RWPE2 (cell line): ENCODE results near the gene SH2B2.

Experiments used
- ATAC-seq: fragments of 200-7000 bp; cut with Tn5 transposase; 3 replicates; pipeline ENCODE4 v1.9.1; 2021; ENCODE audit warnings: low read depth
- DNase-seq: peaks from one replicate; pipeline ENCODE4 v3.0.0-alpha.2; 2020; ENCODE audit warnings: low spot score
- H3K27ac ChIP-seq: fragments of 450-650 bp; 2 replicates; pipeline ENCODE4 v1.5.1; 2017; ENCODE audit warnings: mild to moderate bottlenecking; ENCODE audit not compliant: poor library complexity, severe bottlenecking
- H3K27me3 ChIP-seq: fragments of 250-450 bp; sonication (Bioruptor Pico); 2 replicates; pipeline ENCODE4 v1.5.1; 2021; ENCODE audit warnings: mild to moderate bottlenecking, moderate library complexity; ENCODE audit not compliant: insufficient read depth, poor library complexity, severe bottlenecking
- H3K36me3 ChIP-seq: fragments of 250-450 bp; sonication (Bioruptor Pico); 2 replicates; pipeline ENCODE4 v1.5.1; 2020; ENCODE audit warnings: low read depth, mild to moderate bottlenecking, moderate library complexity
- H3K4me1 ChIP-seq: fragments of 250-450 bp; sonication (Bioruptor Pico); 2 replicates; pipeline ENCODE4 v1.5.1; 2021; ENCODE audit warnings: mild to moderate bottlenecking, moderate library complexity; ENCODE audit not compliant: insufficient read depth, poor library complexity, severe bottlenecking
- H3K4me3 ChIP-seq: fragments of 250-450 bp; sonication (Bioruptor Pico); 2 replicates; pipeline ENCODE4 v1.5.1; 2021; ENCODE audit warnings: mild to moderate bottlenecking, moderate library complexity; ENCODE audit not compliant: severe bottlenecking
- H3K9me3 ChIP-seq: fragments of 250-450 bp; sonication (Bioruptor Pico); 2 replicates; pipeline ENCODE4 v1.5.1; 2021; ENCODE audit warnings: mild to moderate bottlenecking, moderate library complexity; ENCODE audit not compliant: severe bottlenecking
- TF ChIP-seq, protein P1 (sequence below): fragments of 450-650 bp; IDR thresholded peaks from one replicate; pipeline ENCODE4 v1.5.1; 2017; ENCODE audit warnings: mild to moderate bottlenecking, moderate library complexity; ENCODE audit not compliant: poor library complexity, severe bottlenecking

Gene SH2B2

DNA sequence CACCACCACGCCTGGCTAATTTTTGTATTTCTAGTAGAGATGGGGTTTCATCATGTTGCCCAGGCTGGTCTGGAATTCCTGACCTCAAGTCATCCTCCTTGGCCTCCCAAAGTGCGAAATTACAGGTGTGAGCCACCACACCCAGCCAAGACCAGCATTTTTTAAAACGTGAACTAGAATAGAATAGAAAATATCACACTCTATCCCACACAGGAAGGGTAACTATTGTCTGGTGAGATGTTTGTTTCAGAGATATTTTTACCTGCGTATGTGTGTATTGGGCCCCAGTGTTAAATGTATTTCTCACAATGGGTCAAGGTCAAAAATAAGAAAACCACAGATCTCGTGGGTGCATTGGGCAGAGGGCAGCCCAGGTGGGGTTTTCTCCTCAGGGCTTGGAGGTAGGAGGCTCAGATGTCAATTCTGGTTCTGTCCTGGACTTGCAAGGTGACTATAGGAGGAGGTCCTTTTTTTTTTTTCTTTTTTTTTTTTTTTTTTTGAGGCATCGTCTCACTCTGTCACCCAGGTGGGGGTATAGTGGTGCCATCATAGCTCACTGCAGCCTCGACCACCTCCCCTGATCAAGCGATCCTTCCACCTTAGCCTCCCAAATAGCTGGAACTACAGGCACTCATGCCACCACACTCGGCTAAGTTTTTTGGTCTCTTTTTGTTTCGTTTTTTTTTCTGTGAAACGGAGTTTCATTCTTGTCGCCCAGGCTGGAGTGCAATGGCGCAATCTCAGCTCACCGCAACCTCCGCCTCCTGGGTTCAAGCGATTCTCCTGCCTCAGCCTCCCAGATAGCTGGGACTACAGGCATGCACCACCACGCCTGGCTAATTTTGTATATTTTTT, 19.0 kb downstream of the SH2B2 start:
- Histone ChIP-seq H3K4me1 (no peaks in the 10 kb centered on the region), H3K27me3 (no peaks in the 10 kb centered on the region), H3K27ac (no peak overlapping the region), H3K4me3 (no peak overlapping the region), H3K36me3 (no peaks in the 10 kb centered on the region), H3K9me3 (no peaks in the 10 kb centered on the region)
- ATAC-seq (no peak), DNase-seq (no peak)
- TF ChIP-seq, protein P1, sequence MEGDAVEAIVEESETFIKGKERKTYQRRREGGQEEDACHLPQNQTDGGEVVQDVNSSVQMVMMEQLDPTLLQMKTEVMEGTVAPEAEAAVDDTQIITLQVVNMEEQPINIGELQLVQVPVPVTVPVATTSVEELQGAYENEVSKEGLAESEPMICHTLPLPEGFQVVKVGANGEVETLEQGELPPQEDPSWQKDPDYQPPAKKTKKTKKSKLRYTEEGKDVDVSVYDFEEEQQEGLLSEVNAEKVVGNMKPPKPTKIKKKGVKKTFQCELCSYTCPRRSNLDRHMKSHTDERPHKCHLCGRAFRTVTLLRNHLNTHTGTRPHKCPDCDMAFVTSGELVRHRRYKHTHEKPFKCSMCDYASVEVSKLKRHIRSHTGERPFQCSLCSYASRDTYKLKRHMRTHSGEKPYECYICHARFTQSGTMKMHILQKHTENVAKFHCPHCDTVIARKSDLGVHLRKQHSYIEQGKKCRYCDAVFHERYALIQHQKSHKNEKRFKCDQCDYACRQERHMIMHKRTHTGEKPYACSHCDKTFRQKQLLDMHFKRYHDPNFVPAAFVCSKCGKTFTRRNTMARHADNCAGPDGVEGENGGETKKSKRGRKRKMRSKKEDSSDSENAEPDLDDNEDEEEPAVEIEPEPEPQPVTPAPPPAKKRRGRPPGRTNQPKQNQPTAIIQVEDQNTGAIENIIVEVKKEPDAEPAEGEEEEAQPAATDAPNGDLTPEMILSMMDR, result no peak

DNA sequence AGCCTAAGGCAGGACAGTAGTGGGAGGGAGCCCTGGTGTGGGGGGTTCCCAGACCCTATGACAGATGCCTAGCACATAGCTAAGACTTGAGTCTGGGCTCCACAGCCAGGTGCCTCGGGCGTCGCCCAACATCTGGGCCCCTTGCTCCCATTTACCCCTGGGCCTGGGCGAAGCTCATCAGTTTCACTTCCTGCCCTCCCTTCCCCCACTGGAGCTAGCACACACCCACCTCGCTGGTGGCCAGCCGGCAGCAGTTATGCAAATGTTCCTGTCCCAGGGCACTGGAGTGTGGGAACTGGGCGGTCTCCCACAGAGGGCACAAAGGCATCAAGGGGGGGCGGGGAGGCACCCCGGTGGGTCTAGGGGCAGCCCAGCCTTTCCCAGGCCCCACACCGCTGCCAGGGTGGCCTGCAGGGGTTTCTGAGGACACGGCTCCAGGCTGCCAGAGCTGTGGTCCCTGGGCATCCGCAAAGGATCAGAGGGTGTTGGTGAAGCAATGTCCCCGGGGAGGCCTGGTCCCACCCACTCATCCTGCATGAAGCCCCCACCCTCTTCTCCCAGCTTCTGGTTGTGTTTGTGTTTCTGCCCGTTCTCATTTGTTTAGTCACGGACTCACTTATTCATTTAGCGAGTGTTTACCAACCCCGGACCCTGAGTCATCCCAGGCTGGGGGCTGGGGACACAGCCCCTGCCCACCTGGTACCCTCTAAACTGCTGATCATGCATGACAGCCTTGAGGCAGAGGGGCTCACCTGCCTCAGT, 20.4 kb downstream of the SH2B2 start:
- DNase-seq (peak; percentile 54), ATAC-seq (no peak)
- Histone ChIP-seq H3K4me3 (no peak overlapping the region), H3K36me3 (no peaks in the 10 kb centered on the region), H3K9me3 (no peaks in the 10 kb centered on the region), H3K27me3 (no peaks in the 10 kb centered on the region), H3K27ac (no peak overlapping the region), H3K4me1 (no peaks in the 10 kb centered on the region)
- TF ChIP-seq, protein P1, result no peak

DNA sequence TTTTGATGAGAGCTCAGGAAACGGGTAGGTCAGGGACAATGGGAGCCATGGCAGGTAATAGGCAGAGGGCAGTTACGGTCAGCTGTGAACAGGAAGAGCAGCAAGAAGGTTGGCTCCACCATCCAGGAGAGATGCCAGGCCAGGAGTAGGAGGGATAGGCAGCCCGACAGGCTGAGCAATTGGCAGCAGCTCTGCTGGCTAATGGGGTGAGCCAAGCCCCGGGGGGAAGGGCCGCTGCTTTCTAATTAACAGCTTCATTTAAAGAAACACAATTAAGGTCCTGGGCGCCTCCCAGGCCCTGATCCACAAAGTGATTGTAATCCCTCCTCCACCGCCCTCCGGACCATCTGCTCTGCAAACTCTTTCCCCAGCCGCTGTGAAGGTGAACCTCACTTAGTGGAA, 23.7 kb downstream of the SH2B2 start:
- H3K4me1 ChIP-seq, result no peaks in the 10 kb centered on the region
- TF ChIP-seq, protein P1, result no peak
- ATAC-seq (no peak), DNase-seq (no peak)
- H3K9me3 ChIP-seq, result no peaks in the 10 kb centered on the region
- H3K27ac ChIP-seq, result no peak overlapping the region
- no peaks in the 10 kb centered on the region for H3K36me3 ChIP-seq
- H3K4me3 ChIP-seq, result no peak overlapping the region
- no peaks in the 10 kb centered on the region for H3K27me3 ChIP-seq

DNA sequence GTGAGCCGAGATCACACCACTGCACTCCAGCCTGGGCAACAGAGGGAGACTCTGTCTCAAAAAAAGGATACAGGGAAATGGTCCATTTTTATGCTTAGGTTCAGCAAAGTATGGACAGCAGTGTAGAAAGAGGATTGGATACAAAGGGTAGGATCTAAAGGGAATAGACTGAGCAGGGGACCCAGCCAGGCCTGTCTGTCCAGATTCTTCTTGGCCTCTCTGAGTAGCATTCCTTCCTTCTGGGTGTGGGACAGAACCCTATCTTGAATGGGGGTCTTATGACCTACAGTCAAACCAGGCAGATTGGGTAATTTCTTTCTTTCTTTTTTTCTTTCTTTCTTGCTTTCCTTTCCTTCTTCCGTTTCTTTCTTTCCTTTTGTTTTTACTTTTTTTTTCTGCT, 25.6 kb downstream of the SH2B2 start:
- TF ChIP-seq, protein P1, result no peak
- Histone ChIP-seq H3K4me3 (no peak overlapping the region), H3K4me1 (no peaks in the 10 kb centered on the region), H3K9me3 (no peaks in the 10 kb centered on the region), H3K36me3 (no peaks in the 10 kb centered on the region), H3K27me3 (no peaks in the 10 kb centered on the region), H3K27ac (no peak overlapping the region)
- ATAC-seq (no peak), DNase-seq (no peak)
